MG63 (cell line): ENCODE results near the gene TMEM129. TPM values are rescaled to one million over a fixed set of nuclear protein-coding genes. Genes with fewer than 3 reads are reported as not detected.

Experiments
- DNase-seq: peaks from one replicate; pipeline ENCODE4 v3.0.0-alpha.2; 2020
- H3K27me3 ChIP-seq: fragments of 250-450 bp; sonication (Bioruptor Pico); 2 replicates; pipeline ENCODE4 v1.5.1; 2020; ENCODE audit warnings: mild to moderate bottlenecking, moderate library complexity
- H3K36me3 ChIP-seq: fragments of 250-450 bp; sonication (Bioruptor Pico); 2 replicates; pipeline ENCODE4 v1.5.1; 2020; ENCODE audit warnings: mild to moderate bottlenecking, moderate library complexity
- H3K4me3 ChIP-seq: fragments of 250-450 bp; sonication (Bioruptor Pico); 2 replicates; pipeline ENCODE4 v1.5.1; 2020; ENCODE audit warnings: mild to moderate bottlenecking, moderate library complexity
- H3K9me3 ChIP-seq: fragments of 250-450 bp; sonication (Bioruptor Pico); 2 replicates; pipeline ENCODE4 v1.5.1; 2020; ENCODE audit warnings: mild to moderate bottlenecking, moderate library complexity
- total RNA-seq: library from RNA; depleted of rRNA; stranded (reverse); fragments of >200 nt; shearing (Covaris generic); gene quantifications from 2 replicates; pipeline ENCODE4 v1.2.3, GENCODE V29; 2014; ENCODE audit warnings: low replicate concordance

Gene TMEM129
- total RNA-seq, 1 experiment from 2014 or later: 15.7 TPM

- Histone ChIP-seq H3K36me3 (no peaks in the 10 kb centered on the region), H3K4me3 (no peak overlapping the region), H3K9me3 (no peaks in the 10 kb centered on the region), H3K27me3 (no peaks in the 10 kb centered on the region)
- DNase-seq: no peak
Observed at GRCh38 chr4:1760521-1761071, 39.5 kb upstream of the TMEM129 start.

GRCh38 chr4:1759818-1760223 is 38.7 kb upstream of the TMEM129 start:
- Histone ChIP-seq H3K27me3 (no peaks in the 10 kb centered on the region), H3K36me3 (no peaks in the 10 kb centered on the region), H3K9me3 (no peaks in the 10 kb centered on the region), H3K4me3 (no peak overlapping the region)
- no peak for DNase-seq

- H3K4me3 ChIP-seq: no peak overlapping the region
- no peak for DNase-seq
- H3K9me3 ChIP-seq: no peaks in the 10 kb centered on the region
- no peaks in the 10 kb centered on the region for H3K27me3 ChIP-seq
- H3K36me3 ChIP-seq: no peaks in the 10 kb centered on the region
Observed at GRCh38 chr4:1759170-1759817, 38.2 kb upstream of the TMEM129 start.

GRCh38 chr4:1758306-1759121 is 37.4 kb upstream of the TMEM129 start:
- DNase-seq: no peak
- Histone ChIP-seq H3K4me3 (no peak overlapping the region), H3K36me3 (no peaks in the 10 kb centered on the region), H3K27me3 (no peaks in the 10 kb centered on the region), H3K9me3 (no peaks in the 10 kb centered on the region)

- H3K9me3 ChIP-seq: no peaks in the 10 kb centered on the region
- no peak for DNase-seq
- no peaks in the 10 kb centered on the region for H3K27me3 ChIP-seq
- no peaks in the 10 kb centered on the region for H3K36me3 ChIP-seq
- no peak overlapping the region for H3K4me3 ChIP-seq
Observed at GRCh38 chr4:1757836-1758235, 36.7 kb upstream of the TMEM129 start.

GRCh38 chr4:1756893-1757779 is 36.0 kb upstream of the TMEM129 start:
- no peak for DNase-seq
- H3K36me3 ChIP-seq: no peaks in the 10 kb centered on the region

GRCh38 chr4:1756079-1756478 is 35.0 kb upstream of the TMEM129 start:
- H3K36me3 ChIP-seq: no peaks in the 10 kb centered on the region
- H3K9me3 ChIP-seq: no peaks in the 10 kb centered on the region
- H3K27me3 ChIP-seq: no peaks in the 10 kb centered on the region
- H3K4me3 ChIP-seq: no peak overlapping the region
- DNase-seq: no peak

More at GRCh38 chr4:1756893-1757779, 36.0 kb upstream of the TMEM129 start:
- Histone ChIP-seq H3K4me3 (no peak overlapping the region), H3K9me3 (no peaks in the 10 kb centered on the region), H3K27me3 (no peaks in the 10 kb centered on the region)

- Histone ChIP-seq H3K9me3 (no peaks in the 10 kb centered on the region), H3K4me3 (no peak overlapping the region), H3K27me3 (no peaks in the 10 kb centered on the region), H3K36me3 (no peaks in the 10 kb centered on the region)
- DNase-seq: no peak
Observed at GRCh38 chr4:1755297-1755696, 34.2 kb upstream of the TMEM129 start.

GRCh38 chr4:1754336-1754735 is 33.2 kb upstream of the TMEM129 start:
- Histone ChIP-seq H3K36me3 (no peaks in the 10 kb centered on the region), H3K4me3 (no peak overlapping the region), H3K9me3 (no peaks in the 10 kb centered on the region), H3K27me3 (no peaks in the 10 kb centered on the region)
- DNase-seq: no peak

- H3K9me3 ChIP-seq: no peaks in the 10 kb centered on the region
- H3K27me3 ChIP-seq: no peaks in the 10 kb centered on the region
- DNase-seq: no peak
- no peak overlapping the region for H3K4me3 ChIP-seq
- H3K36me3 ChIP-seq: no peaks in the 10 kb centered on the region
Observed at GRCh38 chr4:1753697-1754311, 32.7 kb upstream of the TMEM129 start.

GRCh38 chr4:1753294-1753696 is 32.2 kb upstream of the TMEM129 start:
- Histone ChIP-seq H3K27me3 (no peaks in the 10 kb centered on the region), H3K9me3 (no peaks in the 10 kb centered on the region), H3K36me3 (no peaks in the 10 kb centered on the region), H3K4me3 (no peak overlapping the region)
- DNase-seq: no peak

- Histone ChIP-seq H3K27me3 (no peaks in the 10 kb centered on the region), H3K9me3 (no peaks in the 10 kb centered on the region), H3K36me3 (no peaks in the 10 kb centered on the region), H3K4me3 (no peak overlapping the region)
- no peak for DNase-seq
Observed at GRCh38 chr4:1752284-1753041, 31.3 kb upstream of the TMEM129 start.

- H3K36me3 ChIP-seq: no peaks in the 10 kb centered on the region
- H3K4me3 ChIP-seq: no peak overlapping the region
- H3K9me3 ChIP-seq: no peaks in the 10 kb centered on the region
- DNase-seq: no peak
- H3K27me3 ChIP-seq: no peaks in the 10 kb centered on the region
Observed at GRCh38 chr4:1751919-1752283, 30.8 kb upstream of the TMEM129 start.

GRCh38 chr4:1751155-1751918 is 30.2 kb upstream of the TMEM129 start:
- H3K36me3 ChIP-seq: no peaks in the 10 kb centered on the region
- no peak for DNase-seq
- no peaks in the 10 kb centered on the region for H3K9me3 ChIP-seq
- H3K27me3 ChIP-seq: no peaks in the 10 kb centered on the region
- H3K4me3 ChIP-seq: no peak overlapping the region

GRCh38 chr4:1750381-1751154 is 29.4 kb upstream of the TMEM129 start:
- Histone ChIP-seq H3K27me3 (no peaks in the 10 kb centered on the region), H3K9me3 (no peaks in the 10 kb centered on the region), H3K36me3 (no peaks in the 10 kb centered on the region), H3K4me3 (no peak overlapping the region)
- no peak for DNase-seq
